ENCODE measurements around the gene KCNH4.

The KCNH4 gene

DNA sequence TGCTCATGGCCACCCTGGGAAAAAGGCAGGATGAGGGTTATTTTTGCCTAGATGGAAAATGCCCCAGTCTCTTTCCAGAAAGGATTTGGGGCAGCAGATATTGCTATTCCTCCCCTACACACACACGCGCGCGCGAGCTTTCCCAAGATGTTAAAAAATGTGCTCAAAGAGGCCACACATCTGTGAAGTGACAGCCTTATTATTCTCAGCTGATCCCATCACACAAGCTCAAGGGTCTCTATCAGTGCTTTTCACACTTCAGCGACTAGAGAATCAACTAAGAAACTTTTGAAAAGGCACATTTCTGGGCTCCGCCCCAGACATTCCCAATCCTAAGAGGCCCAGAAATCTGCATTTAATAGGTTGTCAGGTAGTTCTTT is 20.4 kb downstream of the KCNH4 start:
- Histone ChIP-seq H3K27ac (ENCODE audit: poor library complexity, severe bottlenecking) (no peak overlapping the region), H3K36me3 (ENCODE audit: low read depth) (no peaks in the 10 kb centered on the region), H3K4me3 (ENCODE audit: severe bottlenecking) (no peak overlapping the region), H3K27me3 (ENCODE audit: insufficient read depth, poor library complexity, severe bottlenecking) (no peaks in the 10 kb centered on the region), H3K9me3 (ENCODE audit: severe bottlenecking) (no peaks in the 10 kb centered on the region), H3K4me1 (ENCODE audit: insufficient read depth, poor library complexity, severe bottlenecking) (no peaks in the 10 kb centered on the region)
- ATAC-seq (ENCODE audit: low read depth), result no peak
- TF ChIP-seq, protein P1, sequence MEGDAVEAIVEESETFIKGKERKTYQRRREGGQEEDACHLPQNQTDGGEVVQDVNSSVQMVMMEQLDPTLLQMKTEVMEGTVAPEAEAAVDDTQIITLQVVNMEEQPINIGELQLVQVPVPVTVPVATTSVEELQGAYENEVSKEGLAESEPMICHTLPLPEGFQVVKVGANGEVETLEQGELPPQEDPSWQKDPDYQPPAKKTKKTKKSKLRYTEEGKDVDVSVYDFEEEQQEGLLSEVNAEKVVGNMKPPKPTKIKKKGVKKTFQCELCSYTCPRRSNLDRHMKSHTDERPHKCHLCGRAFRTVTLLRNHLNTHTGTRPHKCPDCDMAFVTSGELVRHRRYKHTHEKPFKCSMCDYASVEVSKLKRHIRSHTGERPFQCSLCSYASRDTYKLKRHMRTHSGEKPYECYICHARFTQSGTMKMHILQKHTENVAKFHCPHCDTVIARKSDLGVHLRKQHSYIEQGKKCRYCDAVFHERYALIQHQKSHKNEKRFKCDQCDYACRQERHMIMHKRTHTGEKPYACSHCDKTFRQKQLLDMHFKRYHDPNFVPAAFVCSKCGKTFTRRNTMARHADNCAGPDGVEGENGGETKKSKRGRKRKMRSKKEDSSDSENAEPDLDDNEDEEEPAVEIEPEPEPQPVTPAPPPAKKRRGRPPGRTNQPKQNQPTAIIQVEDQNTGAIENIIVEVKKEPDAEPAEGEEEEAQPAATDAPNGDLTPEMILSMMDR (IDR thresholded peaks at IDR 0.05; ENCODE audit: poor library complexity, severe bottlenecking), result no peak
- no peak for DNase-seq (ENCODE audit: low spot score)

DNA sequence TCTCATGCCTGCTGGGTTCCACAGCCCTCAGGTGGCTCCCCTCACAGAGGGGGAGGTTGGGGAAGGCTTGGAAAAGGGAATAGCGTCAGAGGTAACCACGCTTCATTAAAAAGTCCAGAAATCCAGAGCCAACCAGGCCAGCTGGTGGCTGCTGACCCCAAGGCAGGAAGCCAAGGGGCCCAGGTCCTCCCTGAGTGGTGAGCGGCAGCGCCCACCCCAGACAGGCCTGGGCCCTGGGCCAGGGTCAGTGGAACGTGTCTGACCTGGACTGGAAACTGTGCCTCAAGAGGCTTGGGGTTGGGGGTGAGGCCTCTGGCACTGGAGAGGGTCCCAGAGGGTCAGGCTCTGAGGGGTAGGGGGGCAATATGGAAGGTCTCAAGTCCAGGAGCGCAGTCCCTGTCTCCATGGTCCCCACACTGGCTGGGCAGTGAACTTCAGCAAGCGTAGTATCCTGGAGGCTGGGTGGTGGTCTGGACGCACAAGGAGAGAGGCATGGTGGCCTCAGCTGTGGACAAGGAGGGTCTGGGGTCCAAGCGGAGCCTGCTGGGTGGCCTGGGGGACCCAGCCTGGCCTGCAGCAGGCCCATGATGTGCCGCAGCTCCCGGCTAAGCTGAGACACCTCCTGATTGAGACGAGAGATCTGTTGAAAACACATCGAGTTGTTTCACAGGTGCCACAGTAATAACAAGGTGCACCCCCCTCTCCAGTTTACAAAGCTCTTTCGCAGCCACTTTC is 21.0 kb downstream of the KCNH4 start:
- Histone ChIP-seq H3K27ac (ENCODE audit: poor library complexity, severe bottlenecking) (no peak overlapping the region), H3K4me3 (ENCODE audit: severe bottlenecking) (no peak overlapping the region), H3K27me3 (ENCODE audit: insufficient read depth, poor library complexity, severe bottlenecking) (no peaks in the 10 kb centered on the region), H3K9me3 (ENCODE audit: severe bottlenecking) (no peaks in the 10 kb centered on the region), H3K36me3 (ENCODE audit: low read depth) (no peaks in the 10 kb centered on the region), H3K4me1 (ENCODE audit: insufficient read depth, poor library complexity, severe bottlenecking) (no peaks in the 10 kb centered on the region)
- no peak for DNase-seq (ENCODE audit: low spot score)
- no peak for ATAC-seq (ENCODE audit: low read depth)
- TF ChIP-seq, protein P1 (IDR thresholded peaks at IDR 0.05; ENCODE audit: poor library complexity, severe bottlenecking), result no peak

DNA sequence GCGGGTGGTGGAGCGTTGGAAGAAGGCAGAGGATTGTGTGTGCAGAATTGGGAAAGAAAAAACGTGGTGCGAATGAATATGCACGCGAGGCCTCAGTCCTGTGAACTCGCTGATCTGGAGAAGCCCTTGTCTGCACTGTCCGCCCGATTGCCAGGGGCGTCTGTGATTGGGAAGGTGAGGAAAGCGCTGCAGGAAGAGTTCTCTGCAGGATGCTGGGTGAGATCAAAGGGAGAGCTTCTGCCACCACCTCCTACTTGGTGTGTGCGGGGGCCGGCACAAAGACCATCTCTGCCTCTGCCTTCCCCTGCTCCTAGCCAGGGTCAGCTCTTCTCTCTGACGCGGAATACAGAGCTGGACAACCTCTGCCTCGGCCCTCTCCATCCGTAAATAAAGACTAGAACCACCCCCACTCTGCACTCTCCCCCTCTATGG is 25.3 kb downstream of the KCNH4 start:
- DNase-seq (ENCODE audit: low spot score) (no peak), ATAC-seq (ENCODE audit: low read depth) (no peak)
- no peaks in the 10 kb centered on the region for H3K27me3 ChIP-seq (ENCODE audit: insufficient read depth, poor library complexity, severe bottlenecking)
- H3K4me1 ChIP-seq (ENCODE audit: insufficient read depth, poor library complexity, severe bottlenecking), result peaks cover 6% of the 10 kb centered on the region
- TF ChIP-seq, protein P1 (IDR thresholded peaks at IDR 0.05; ENCODE audit: poor library complexity, severe bottlenecking), result no peak
- peak overlapping the region; percentile 21 for H3K27ac ChIP-seq (ENCODE audit: poor library complexity, severe bottlenecking)
- no peaks in the 10 kb centered on the region for H3K9me3 ChIP-seq (ENCODE audit: severe bottlenecking)
- peaks cover 4% of the 10 kb centered on the region for H3K36me3 ChIP-seq (ENCODE audit: low read depth)
- peak overlapping the region; percentile 74 for H3K4me3 ChIP-seq (ENCODE audit: severe bottlenecking)

DNA sequence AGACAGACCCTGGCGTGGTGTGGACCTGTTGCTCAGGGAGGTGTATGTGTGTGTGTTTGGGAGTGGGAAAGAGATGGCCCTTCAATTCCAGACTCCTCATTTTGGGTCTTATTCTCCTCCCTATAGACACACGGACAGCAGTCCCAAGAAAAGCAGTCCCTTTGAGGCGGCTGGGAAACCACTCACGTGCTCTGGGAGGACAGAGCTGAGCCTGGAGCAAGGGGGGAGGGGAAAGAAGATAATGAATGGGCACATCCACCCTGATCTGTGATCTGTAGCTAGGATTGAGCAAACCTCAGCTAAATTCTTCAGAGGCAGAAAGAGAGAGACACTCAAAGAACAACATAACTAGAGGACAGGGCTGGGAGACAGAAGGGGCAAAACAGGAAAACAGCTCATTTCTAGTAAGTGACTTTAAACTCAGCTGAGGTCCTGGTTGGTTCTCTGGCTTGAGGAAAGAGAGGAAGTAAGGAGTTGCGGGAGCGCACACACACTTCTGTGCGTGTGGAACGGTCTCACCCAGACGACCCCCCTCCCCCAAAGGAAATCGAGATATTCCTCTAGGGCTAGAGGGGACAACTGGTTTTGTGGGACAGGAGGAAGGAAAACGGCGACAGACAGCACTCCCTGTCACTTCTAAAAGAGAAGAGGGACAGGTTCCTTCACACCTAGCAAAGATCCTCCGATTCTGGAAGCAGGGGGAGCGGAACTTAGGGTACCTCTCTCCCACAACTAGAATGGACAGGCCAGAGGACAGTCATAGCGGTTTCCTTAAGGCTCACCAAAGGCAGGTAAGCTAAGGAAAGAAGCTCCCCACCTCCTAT is 26.8 kb downstream of the KCNH4 start:
- Histone ChIP-seq H3K4me1 (ENCODE audit: insufficient read depth, poor library complexity, severe bottlenecking) (peaks cover 6% of the 10 kb centered on the region), H3K36me3 (ENCODE audit: low read depth) (peaks cover 4% of the 10 kb centered on the region), H3K27me3 (ENCODE audit: insufficient read depth, poor library complexity, severe bottlenecking) (no peaks in the 10 kb centered on the region), H3K9me3 (ENCODE audit: severe bottlenecking) (no peaks in the 10 kb centered on the region), H3K27ac (ENCODE audit: poor library complexity, severe bottlenecking) (peak overlapping the region; percentile 21), H3K4me3 (ENCODE audit: severe bottlenecking) (peak overlapping the region; percentile 74)
- DNase-seq (ENCODE audit: low spot score), result no peak
- TF ChIP-seq, protein P1 (IDR thresholded peaks at IDR 0.05; ENCODE audit: poor library complexity, severe bottlenecking), result no peak
- no peak; the same call in 2 of the 3 replicates for ATAC-seq (ENCODE audit: low read depth)
